Calu3 (cell line): ENCODE measurements around the gene TRERF1. TPM values are rescaled to one million over a fixed set of nuclear protein-coding genes. Genes with fewer than 3 reads are reported as not detected.

ENCODE experiments used
- BruUV-seq: library from RNA; stranded (reverse); fragments of 400-500 nt; replicated peaks from 2 replicates; lab custom pipeline; 2021; lab: Mats Ljungman, UMichigan
- CTCF ChIA-PET: fragments of 300-600 bp; sonication (Branson Sonifier 250); formaldehyde crosslinking; loops from one replicate; lab custom pipeline; 2022; ENCODE audit warnings: antibody characterized with exemption; lab: Charles Lee
- DNase-seq: peaks from one replicate; pipeline ENCODE4 v3.0.0; 2022
- H3K27ac Mint-ChIP-seq: one replicate; pipeline ENCODE4 v1.8.0; 2022; ENCODE audit warnings: mixed read lengths; ENCODE audit not compliant: unreplicated experiment
- H3K27me3 Mint-ChIP-seq: one replicate; pipeline ENCODE4 v1.8.0; 2022; ENCODE audit warnings: mixed read lengths; ENCODE audit not compliant: unreplicated experiment
- H3K36me3 Mint-ChIP-seq: one replicate; pipeline ENCODE4 v1.8.0; 2022; ENCODE audit warnings: mild to moderate bottlenecking, moderate library complexity, mixed read lengths; ENCODE audit not compliant: insufficient read depth, unreplicated experiment
- H3K4me1 Mint-ChIP-seq: one replicate; pipeline ENCODE4 v1.8.0; 2022; ENCODE audit warnings: mild to moderate bottlenecking, low read depth, mixed read lengths; ENCODE audit not compliant: unreplicated experiment
- H3K4me3 Mint-ChIP-seq: one replicate; pipeline ENCODE4 v1.8.0; 2022; ENCODE audit warnings: mild to moderate bottlenecking, low read depth, moderate library complexity, mixed read lengths; ENCODE audit not compliant: unreplicated experiment
- H3K9me3 Mint-ChIP-seq: one replicate; pipeline ENCODE4 v1.8.0; 2022; ENCODE audit warnings: low read depth, mixed read lengths; ENCODE audit not compliant: unreplicated experiment
- intact Hi-C: fragments of 100-400 bp; cut with micrococcal nuclease; formaldehyde crosslinking; loops from one replicate; pipeline ENCODE4 v1.10.0; 2022; ENCODE audit not compliant: unreplicated experiment
- total RNA-seq: library from RNA; stranded (reverse); gene quantifications from 2 replicates; pipeline ENCODE4 v1.2.3, GENCODE V29; 2022
- TF ChIP-seq, protein P1 (sequence below): fragments of 200-600 bp; IDR thresholded peaks from one replicate; pipeline ENCODE4 v1.8.0; 2022; ENCODE audit warnings: antibody characterized with exemption; ENCODE audit not compliant: unreplicated experiment

The TRERF1 gene
- total RNA-seq, 1 experiment from 2014 or later: 1.4 TPM

DNA sequence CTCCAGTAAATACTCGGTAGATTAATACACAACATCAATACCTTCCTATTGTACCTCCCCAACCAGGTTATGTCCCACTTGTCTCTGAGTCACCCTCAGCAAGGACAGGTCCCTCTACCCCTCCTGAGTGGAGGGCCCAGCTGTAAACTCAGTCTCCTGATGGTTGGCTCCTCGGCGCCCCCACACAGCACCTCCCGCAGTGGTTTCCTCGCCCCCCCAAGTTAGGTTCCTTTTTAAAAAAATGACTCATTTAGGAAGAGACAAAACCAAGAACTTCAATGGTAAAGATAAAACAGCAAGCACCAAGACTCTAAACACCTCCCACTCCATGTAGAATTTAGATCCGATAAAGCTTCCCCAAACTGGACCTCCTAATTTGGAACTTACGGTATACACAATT, 83.5 kb downstream of the TRERF1 start:
- Mint-ChIP-seq H3K4me3 (no peak overlapping the region), H3K4me1 (peaks cover 10% of the 10 kb centered on the region), H3K27me3 (peaks cover 18% of the 10 kb centered on the region), H3K36me3 (no peaks in the 10 kb centered on the region), H3K9me3 (peaks cover 2% of the 10 kb centered on the region), H3K27ac (no peak overlapping the region)
- TF ChIP-seq, protein P1, sequence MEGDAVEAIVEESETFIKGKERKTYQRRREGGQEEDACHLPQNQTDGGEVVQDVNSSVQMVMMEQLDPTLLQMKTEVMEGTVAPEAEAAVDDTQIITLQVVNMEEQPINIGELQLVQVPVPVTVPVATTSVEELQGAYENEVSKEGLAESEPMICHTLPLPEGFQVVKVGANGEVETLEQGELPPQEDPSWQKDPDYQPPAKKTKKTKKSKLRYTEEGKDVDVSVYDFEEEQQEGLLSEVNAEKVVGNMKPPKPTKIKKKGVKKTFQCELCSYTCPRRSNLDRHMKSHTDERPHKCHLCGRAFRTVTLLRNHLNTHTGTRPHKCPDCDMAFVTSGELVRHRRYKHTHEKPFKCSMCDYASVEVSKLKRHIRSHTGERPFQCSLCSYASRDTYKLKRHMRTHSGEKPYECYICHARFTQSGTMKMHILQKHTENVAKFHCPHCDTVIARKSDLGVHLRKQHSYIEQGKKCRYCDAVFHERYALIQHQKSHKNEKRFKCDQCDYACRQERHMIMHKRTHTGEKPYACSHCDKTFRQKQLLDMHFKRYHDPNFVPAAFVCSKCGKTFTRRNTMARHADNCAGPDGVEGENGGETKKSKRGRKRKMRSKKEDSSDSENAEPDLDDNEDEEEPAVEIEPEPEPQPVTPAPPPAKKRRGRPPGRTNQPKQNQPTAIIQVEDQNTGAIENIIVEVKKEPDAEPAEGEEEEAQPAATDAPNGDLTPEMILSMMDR: no peak
- CTCF ChIA-PET: no interaction called here
- intact Hi-C loops: no loop called here
- no TSS peak for BruUV-seq
- DNase-seq: no peak

DNA sequence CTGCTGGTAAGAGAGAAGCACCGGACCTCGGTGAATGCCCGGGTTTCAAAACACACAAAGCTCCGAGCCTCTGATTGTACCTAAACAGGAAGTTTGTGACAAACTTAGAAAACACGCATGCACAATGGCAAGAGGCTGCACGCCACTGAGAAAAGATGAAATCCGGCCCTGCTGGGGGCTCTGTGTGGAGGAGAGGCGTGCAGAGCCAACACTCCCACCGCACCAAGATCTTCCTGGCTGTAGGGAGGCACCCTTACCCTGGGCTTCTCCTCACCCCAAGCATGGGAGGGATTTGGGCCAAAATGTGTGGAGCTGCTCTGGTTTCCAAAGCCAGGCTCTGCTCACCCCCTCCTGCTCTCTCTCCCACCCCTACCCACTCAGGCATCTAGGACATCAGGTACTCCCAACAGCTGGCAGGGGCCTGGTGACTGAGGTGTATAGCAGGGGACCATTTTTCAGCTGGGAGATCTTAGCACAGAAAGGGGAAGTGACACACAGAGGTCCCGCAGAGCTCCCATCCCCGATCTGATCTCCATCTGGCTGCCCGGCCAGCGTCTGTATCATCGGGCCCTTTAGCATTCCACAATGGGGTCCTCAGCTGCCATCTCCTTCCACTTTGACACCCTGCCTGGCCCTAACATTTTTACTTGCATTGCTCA, 84.2 kb downstream of the TRERF1 start:
- no peaks in the 10 kb centered on the region for H3K36me3 Mint-ChIP-seq
- intact Hi-C loops: no loop called here
- H3K27me3 Mint-ChIP-seq: peaks cover 23% of the 10 kb centered on the region
- CTCF ChIA-PET: interaction anchor here (0.6 kb wide), 1 partner anchor 9 kb away, joined by 5 read pairs; no protein-coding TSS in a partner anchor
- no peak overlapping the region for H3K4me3 Mint-ChIP-seq
- no peak for DNase-seq
- TF ChIP-seq, protein P1: no peak
- H3K4me1 Mint-ChIP-seq: peaks cover 10% of the 10 kb centered on the region
- peaks cover 2% of the 10 kb centered on the region for H3K9me3 Mint-ChIP-seq
- no TSS peak for BruUV-seq
- H3K27ac Mint-ChIP-seq: no peak overlapping the region

DNA sequence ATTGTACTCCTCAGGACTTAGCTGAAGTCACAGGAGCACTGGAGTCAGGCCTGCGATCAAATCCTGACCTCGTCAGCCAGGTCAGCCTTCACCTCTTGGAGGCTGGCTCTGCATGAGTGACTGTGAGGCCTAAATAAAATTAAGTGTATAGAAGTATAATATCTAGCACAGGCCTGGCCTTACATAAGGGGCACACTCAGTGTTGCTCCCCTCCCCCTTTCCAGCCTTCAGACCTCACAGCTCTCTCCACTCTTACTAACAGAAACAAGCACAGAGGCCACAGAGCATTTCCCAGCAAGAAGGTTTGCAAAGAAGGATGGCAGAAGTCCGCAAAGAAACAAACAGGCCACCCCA, 84.8 kb downstream of the TRERF1 start:
- intact Hi-C loops: no loop called here
- no peaks in the 10 kb centered on the region for H3K36me3 Mint-ChIP-seq
- H3K4me3 Mint-ChIP-seq: no peak overlapping the region
- H3K4me1 Mint-ChIP-seq: peaks cover 10% of the 10 kb centered on the region
- H3K9me3 Mint-ChIP-seq: peaks cover 2% of the 10 kb centered on the region
- no peak overlapping the region for H3K27ac Mint-ChIP-seq
- peaks cover 28% of the 10 kb centered on the region for H3K27me3 Mint-ChIP-seq
- TF ChIP-seq, protein P1: no peak
- no TSS peak for BruUV-seq
- DNase-seq: no peak
- CTCF ChIA-PET: interaction anchor here (0.6 kb wide), 1 partner anchor 9 kb away, joined by 5 read pairs; no protein-coding TSS in a partner anchor

DNA sequence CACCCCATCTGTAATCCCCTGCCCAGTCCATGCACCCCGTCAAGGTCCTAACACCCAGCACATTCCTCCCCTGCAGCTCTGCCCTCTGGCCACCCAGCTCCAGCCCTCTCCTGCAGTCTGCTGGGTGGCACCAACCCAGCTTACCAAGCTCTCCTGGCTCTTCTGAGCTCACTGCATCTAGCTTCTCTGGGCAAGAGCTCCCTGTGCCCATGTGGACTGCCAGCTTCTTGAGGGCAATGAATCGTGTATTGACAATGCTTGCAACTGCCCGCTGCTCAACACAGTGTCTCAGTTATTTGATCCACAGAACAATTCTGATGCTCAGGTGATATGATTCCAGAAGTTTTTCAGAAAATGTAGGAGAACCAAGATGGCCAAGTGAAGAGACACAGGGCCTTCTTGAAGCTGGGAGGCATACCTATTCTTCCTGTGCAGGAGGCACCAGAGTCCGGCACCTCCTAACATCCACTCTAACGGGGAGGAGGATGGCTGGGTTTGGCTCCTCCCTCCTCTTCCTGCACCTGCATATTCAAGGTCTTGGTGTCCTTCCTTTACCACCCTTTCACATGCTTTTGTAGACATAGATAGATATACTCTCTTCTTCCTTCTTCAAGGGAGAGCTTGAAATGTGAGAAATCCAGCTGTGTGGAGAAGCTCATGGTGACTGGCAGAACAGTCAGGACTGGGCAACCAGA, 85.6 kb downstream of the TRERF1 start:
- no peak overlapping the region for H3K27ac Mint-ChIP-seq
- CTCF ChIA-PET: no interaction called here
- H3K36me3 Mint-ChIP-seq: no peaks in the 10 kb centered on the region
- peaks cover 36% of the 10 kb centered on the region for H3K27me3 Mint-ChIP-seq
- TF ChIP-seq, protein P1: no peak
- intact Hi-C loops: no loop called here
- peaks cover 10% of the 10 kb centered on the region for H3K4me1 Mint-ChIP-seq
- H3K9me3 Mint-ChIP-seq: peaks cover 2% of the 10 kb centered on the region
- BruUV-seq: no TSS peak
- H3K4me3 Mint-ChIP-seq: no peak overlapping the region
- no peak for DNase-seq
